Stimulated activated CD8-positive, alpha-beta memory T cell treated with anti-CD3 and anti-CD28 coated beads, Interleukin-4, amount 100 ng/mL, for 24 hours (primary cell): ENCODE data around the gene CDH4.

Experiments used
- DNase-seq: peaks from one replicate; pipeline ENCODE4 v3.0.0-alpha.2; 2020; ENCODE audit warnings: low read depth

The CDH4 gene

DNA sequence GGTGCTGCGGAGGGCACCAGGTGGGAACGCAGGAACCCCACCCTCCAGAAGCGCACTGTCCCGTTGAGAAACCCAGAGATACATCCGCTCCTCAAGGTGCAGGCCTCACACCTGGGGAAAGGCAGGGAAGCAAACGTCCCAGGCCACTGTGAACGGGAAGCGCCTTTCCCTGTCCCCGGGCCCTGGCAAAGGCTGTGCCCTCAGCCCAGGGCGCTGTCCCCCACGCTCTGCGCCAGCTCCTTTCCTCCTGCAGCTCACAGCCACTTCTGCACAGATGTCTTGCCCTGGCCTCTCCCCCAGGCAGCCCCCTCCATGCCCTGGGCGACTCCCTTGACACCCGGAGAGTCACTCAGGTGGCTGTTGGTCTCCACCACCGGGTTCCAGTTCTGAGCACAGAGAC, 609.8 kb downstream of the CDH4 start:
- no peak for DNase-seq

- no peak for DNase-seq
Observed at GRCh38 chr20:61862881-61863280, 610.8 kb downstream of the CDH4 start.

DNA sequence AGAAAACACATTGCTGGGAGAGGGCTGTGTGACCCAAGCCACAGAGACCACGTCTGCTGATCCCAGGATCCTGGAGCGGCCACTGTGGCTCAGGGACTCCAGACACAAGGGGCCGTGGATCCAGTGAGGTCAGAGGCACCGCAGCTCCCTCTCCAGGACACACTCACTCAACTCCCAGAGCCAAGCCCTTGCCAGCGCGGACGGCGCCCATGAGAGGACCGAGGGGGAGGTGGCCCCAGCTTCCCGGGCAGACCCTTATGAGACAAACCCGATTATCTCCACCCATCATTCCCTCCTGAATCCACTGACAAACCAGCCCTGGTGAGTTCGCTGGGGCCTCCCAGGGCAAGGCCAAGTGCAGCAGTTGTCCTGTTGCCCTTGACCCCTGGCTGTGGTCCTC, 612.4 kb downstream of the CDH4 start:
- DNase-seq: no peak

DNA sequence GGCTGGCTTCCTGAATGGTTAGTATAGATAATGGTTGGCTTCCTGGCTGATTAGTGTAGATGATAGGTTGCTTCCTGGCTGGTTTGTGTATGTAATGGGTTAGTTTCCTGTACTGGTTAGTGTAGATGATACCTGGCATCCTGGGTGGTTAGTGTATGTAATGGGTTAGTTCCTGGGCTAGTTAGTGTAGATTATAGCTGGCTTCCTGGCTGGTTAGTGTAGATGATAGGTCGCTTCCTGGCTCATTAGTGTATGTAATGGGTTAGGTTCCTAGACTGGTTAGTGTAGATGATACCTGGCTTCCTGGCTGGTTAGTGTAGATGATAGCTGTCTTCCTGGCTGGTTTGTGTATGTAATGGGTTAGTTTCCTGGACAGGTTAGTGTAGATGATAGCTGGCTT, 613.3 kb downstream of the CDH4 start:
- DNase-seq: no peak

GRCh38 chr20:61866165-61866564, 614.1 kb downstream of the CDH4 start:
- DNase-seq: no peak

- no peak for DNase-seq
Observed at GRCh38 chr20:61868006-61868405, 615.9 kb downstream of the CDH4 start.

GRCh38 chr20:61868466-61869090, 616.5 kb downstream of the CDH4 start:
- DNase-seq: no peak

DNA sequence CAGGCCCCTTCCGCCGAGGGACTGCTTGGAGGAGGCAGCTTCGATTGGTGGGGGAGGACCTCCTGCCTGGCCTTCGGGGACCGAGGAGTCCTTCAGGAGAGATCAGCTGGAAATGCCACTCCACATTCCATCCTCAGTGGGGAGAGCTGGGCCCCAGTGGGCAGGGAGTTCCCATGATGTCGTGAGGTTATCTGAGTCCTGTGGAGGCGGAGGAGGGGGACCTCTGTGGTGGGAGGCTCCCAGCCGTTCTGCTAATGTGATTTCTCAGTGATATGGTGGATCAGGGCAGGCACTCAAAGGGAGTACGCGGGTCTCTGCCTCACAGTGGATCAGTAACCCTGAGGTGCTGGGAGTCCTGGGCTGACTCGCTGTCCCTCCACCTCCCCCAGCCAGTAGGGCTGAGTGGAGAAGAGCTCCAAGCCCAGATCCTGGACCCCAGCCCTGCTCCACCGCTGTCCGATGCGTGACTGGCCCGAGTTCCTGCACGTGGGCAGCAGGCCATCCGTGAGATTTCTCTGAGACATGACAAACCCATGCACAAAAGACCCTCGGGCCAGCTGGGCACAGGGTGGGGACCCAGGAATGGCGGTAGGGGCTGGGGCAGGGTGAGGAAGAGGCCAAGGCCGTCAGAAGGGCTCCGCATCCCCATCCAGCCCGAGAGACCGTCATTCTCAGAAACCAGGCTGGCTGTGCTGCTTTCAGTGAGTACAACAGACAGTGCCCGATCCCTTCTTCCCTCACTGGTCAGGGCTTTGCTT, 617.9 kb downstream of the CDH4 start:
- no peak for DNase-seq

DNA sequence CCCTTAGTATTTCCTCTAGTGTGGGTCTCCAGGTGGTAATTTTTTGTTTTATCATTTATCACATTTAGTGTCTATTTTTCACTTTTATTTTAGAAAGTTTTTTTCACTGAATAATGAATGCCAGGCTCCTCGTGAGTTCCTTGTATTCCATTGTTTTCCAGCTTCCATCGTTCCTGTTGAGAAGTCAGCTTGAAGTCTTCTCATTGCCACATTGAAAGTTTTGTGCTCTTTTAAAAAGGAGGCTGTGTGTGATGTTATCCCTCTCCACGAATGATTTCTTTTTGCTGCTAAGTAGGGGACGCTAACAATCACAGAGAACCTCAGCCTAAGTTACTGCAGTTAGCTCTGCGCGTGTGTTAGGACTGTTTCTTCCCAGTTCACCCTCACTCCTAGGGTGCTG, 619.1 kb downstream of the CDH4 start:
- no peak for DNase-seq

- DNase-seq: no peak
Observed at GRCh38 chr20:61871913-61872312, 619.9 kb downstream of the CDH4 start.

GRCh38 chr20:61872371-61872900, 620.4 kb downstream of the CDH4 start:
- no peak for DNase-seq

DNA sequence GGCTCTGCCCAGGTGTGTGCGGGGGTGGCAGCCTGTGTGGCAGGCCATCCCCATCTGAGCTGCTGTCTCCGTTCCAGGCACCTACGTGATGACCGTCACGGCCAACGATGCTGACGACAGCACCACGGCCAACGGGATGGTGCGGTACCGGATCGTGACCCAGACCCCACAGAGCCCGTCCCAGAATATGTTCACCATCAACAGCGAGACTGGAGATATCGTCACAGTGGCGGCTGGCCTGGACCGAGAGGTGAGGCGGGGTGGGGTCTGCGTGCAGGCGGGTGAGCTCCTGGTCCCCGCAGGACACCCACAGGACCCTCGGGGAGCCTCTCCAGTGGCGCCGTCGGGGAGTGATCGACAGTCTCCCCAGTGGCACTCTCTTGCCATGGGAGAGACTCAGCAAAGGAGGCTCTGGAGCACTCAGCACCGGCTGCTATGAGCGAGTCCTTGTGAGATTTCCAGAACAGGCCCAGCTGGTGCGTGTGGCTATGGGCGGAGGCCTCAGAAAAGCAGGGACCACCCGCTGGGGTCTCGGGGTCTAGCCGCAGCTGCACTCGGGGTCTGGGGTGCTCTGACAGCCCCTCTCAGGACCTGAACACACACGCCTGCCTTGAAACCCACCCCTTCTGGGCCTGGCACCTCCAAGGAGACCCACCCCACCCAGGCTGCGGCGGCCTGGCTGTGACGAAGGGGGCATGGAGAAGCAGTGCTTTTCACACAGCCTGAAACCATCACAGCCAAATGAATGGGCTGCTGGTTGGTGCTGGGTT, 621.8 kb downstream of the CDH4 start:
- no peak for DNase-seq

- DNase-seq: no peak
Observed at GRCh38 chr20:61874421-61875068, 622.5 kb downstream of the CDH4 start.

DNA sequence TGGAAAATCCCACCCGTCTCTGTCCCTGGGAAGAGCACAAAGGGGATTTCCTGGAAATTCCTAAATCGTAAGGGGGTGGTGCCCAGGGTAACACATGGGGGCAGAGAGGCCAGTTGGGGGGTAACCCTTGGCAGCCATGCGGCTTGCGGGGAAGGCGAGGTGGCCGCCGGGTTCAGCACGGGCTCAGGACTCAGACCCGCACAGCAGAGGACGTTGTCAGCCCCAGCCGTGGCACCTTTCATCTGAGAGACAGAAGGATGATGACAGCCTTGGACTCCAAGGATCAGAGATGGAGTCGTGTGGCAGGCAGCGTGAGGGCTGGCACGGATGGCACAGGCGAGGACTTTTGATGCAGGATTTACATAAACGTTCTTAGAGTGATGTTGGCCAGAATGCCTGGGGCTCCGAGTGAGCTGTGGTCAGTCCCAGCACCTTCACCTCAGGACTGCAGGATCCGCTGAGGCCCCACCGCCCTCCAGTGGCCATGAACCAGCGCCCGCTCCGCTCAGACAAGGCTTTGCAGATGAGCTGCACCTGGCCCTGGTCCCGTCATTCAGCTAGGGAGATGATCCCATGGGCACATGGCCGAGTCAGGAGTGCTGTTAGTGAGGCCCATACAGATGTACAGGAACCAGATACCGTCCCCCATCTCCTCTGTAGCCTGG, 623.3 kb downstream of the CDH4 start:
- DNase-seq: no peak

- DNase-seq: no peak
Observed at GRCh38 chr20:61875996-61876395, 623.9 kb downstream of the CDH4 start.

- no peak for DNase-seq
Observed at GRCh38 chr20:61876952-61877728, 625.1 kb downstream of the CDH4 start.

GRCh38 chr20:61877776-61878477, 625.9 kb downstream of the CDH4 start:
- DNase-seq: no peak

DNA sequence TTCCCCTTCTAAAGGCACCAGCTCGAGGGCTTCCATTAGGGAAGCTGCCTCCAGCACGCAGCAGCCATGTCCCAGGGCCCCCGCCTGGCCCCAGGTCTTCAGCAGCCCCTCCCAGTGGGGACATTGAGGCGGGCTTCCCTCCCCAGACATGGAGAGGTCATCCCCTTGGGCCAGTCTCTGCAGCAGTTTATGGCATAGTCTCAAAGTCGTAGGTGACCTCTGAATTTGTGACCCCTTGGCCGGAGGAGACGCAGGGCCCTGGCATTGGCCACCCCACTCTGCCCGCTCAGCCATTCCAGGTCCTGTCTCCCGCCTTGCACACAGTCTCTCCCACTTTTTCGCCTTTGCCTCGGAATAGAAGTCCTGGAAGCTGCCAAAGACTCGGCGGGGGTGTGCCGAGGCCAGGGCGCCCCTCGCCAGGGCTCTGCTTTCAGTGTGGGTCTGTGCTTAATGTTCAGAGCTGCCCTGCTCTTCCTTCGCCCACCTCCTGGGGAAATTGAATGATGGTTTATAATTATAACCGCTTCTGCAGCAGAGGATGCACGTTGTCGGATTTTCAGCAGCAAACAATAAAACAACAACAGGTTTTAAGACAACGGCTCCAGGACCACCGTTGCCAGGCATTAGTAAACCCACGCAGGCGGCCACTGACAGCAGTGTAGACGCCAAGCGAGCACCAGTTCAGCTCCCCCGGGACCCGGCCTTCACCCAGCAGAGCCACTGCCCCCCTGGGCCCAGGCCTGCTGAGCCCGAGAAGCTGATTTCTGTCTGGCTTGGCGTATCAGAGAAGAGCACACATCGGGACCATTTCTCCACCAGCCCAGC, 626.6 kb downstream of the CDH4 start:
- no peak for DNase-seq

GRCh38 chr20:61879303-61879620, 627.2 kb downstream of the CDH4 start:
- no peak for DNase-seq

DNA sequence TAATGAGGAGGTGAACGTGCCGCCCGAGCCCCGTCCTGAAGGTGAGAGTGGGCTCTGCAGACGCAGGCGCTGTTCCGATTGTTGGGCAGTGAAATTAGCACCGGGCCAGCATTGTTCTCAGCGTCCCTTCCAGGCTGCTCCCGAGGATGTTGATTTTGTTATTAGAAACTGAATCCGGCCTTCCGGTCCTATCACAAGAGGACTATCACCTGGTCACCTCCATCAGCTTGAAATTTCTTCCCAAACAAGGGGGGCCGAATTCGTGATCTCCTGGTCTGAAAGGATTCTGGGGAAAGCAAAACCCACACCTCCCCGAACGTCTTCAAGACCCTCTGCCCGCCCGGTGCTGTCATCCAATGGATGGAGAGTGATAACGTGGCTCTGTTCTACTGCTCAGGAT, 627.6 kb downstream of the CDH4 start:
- no peak for DNase-seq
